ENCODE data around the gene ZBTB25.

Gene ZBTB25

GRCh38 chr14:64504897-64505794, 1.5 kb upstream of the ZBTB25 start:
- Histone ChIP-seq H3K9me3 (ENCODE audit: control insufficient read depth, insufficient read depth, low read length) (no peaks in the 10 kb centered on the region), H3K9ac (ENCODE audit: low read depth, low read length) (peak overlapping the region; percentile 68), H3K4me1 (ENCODE audit: insufficient read depth, low read length) (peaks cover 21% of the 10 kb centered on the region), H3K36me3 (ENCODE audit: insufficient read depth, low read length) (no peaks in the 10 kb centered on the region)

- Histone ChIP-seq H3K36me3 (ENCODE audit: insufficient read depth, low read length) (no peaks in the 10 kb centered on the region), H3K4me1 (ENCODE audit: insufficient read depth, low read length) (peaks cover 21% of the 10 kb centered on the region), H3K9me3 (ENCODE audit: control insufficient read depth, insufficient read depth, low read length) (no peaks in the 10 kb centered on the region)
These were observed 765 bp upstream of the ZBTB25 start, which contains the start of gene ZBTB1 for GRCh38 chr14:64504310-64504896. Gene ZBTB1 (plus strand): TSS chr14:64504770. CDS start chr14:64521505, 16,735 bp downstream.

GRCh38 chr14:64502887-64503433, 678 bp downstream of the ZBTB25 start:
- H3K36me3 ChIP-seq (ENCODE audit: insufficient read depth, low read length), result no peaks in the 10 kb centered on the region
- H3K9me3 ChIP-seq (ENCODE audit: control insufficient read depth, insufficient read depth, low read length), result no peaks in the 10 kb centered on the region
- peak overlapping the region; percentile 68 for H3K9ac ChIP-seq (ENCODE audit: low read depth, low read length)
- H3K4me1 ChIP-seq (ENCODE audit: insufficient read depth, low read length), result peaks cover 17% of the 10 kb centered on the region; the same call in 1 of the 2 replicates

More at GRCh38 chr14:64504310-64504896, 765 bp upstream of the ZBTB25 start, which contains the start of gene ZBTB1:
- peak within 1 kb of the TSS; percentile 68 for H3K9ac ChIP-seq (ENCODE audit: low read depth, low read length)

DNA sequence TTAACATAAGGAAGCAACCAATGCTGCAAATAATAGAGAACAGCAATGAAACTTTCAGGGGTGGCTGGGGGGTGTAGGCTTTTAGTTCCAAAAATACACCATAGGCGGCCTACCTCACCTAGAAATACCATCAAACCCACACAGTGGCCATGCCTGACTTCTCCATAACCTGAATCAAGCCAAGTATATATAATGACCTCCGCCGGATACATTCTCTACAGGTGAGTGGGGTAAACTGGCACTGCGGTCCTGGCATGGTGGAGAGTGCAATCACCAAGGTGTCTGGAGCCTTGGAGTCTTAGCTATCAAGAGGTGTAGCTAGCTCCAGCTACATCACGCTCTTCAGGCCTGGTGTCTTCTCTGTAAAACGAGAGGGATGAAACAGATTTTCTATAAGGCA, 1.2 kb downstream of the ZBTB25 start:
- H3K9me3 ChIP-seq (ENCODE audit: control insufficient read depth, insufficient read depth, low read length), result no peaks in the 10 kb centered on the region
- H3K36me3 ChIP-seq (ENCODE audit: insufficient read depth, low read length), result no peaks in the 10 kb centered on the region
- peak overlapping the region; percentile 68 for H3K9ac ChIP-seq (ENCODE audit: low read depth, low read length)
- H3K4me1 ChIP-seq (ENCODE audit: insufficient read depth, low read length), result peaks cover 17% of the 10 kb centered on the region; the same call in 1 of the 2 replicates

DNA sequence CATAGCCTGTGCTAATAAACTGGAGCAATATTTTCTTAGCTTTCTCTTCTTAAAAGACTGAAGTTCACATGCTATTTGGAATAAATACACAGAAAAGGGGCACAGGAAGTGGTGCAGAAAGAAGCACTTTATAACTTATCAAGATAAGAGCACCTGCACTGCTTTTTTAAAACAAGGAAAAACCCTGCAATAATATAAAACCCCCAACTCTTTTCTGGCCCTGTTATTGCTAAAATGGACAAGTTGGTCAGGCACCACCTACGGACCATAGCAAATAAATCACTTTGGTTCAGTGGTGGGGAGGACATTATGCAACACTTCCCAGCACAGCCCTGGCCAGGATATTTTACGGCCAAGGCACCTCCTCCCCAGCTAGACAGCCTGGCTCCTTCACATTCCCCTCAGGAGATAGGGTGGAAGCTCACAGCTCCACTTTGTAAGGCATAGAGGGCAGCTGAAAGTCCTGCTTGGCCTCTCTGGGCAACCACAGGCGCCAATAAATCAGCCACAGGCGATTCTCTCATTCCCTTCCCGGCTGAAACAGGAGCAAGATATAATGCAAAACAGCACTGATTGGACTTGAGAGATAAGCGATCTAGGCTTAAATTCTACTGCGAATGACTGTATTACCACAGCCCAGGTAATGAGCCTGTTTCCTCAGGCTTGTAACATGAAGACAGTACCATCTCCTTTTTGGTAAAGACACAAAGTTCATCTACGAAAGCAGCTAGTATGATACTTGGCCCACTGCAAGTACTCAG, 2.0 kb downstream of the ZBTB25 start:
- H3K4me1 ChIP-seq (ENCODE audit: insufficient read depth, low read length), result peaks cover 12% of the 10 kb centered on the region; the same call in 1 of the 2 replicates
- H3K9ac ChIP-seq (ENCODE audit: low read depth, low read length), result no peak overlapping the region
- H3K36me3 ChIP-seq (ENCODE audit: insufficient read depth, low read length), result no peaks in the 10 kb centered on the region
- H3K9me3 ChIP-seq (ENCODE audit: control insufficient read depth, insufficient read depth, low read length), result no peaks in the 10 kb centered on the region

GRCh38 chr14:64500088-64500487, 3.5 kb downstream of the ZBTB25 start:
- H3K4me1 ChIP-seq (ENCODE audit: insufficient read depth, low read length), result peaks cover 11% of the 10 kb centered on the region; the same call in 1 of the 2 replicates
- H3K9ac ChIP-seq (ENCODE audit: low read depth, low read length), result no peak overlapping the region
- no peaks in the 10 kb centered on the region for H3K9me3 ChIP-seq (ENCODE audit: control insufficient read depth, insufficient read depth, low read length)
- H3K36me3 ChIP-seq (ENCODE audit: insufficient read depth, low read length), result no peaks in the 10 kb centered on the region

DNA sequence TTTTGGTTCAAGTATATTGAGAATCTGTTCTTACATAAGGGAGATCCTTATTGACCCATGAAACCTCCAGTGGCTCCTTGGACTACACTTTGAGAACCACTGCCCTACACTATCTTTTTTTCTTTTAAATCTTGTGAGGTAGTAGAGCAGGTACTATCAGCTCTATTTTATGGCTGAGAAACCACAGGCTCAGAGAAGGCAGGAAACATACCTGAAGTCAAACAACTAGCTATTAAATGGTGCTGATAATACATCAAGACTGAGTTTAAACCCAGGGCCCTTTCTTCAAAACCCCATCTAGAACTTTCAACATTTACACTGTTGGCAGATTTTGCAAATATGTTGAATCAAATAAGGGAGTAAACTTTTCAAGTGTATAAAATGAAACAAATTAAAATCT, 6.9 kb downstream of the ZBTB25 start:
- Histone ChIP-seq H3K9me3 (ENCODE audit: control insufficient read depth, insufficient read depth, low read length) (no peaks in the 10 kb centered on the region), H3K4me1 (ENCODE audit: insufficient read depth, low read length) (peaks cover 1% of the 10 kb centered on the region; the same call in 1 of the 2 replicates), H3K9ac (ENCODE audit: low read depth, low read length) (no peak overlapping the region), H3K36me3 (ENCODE audit: insufficient read depth, low read length) (no peaks in the 10 kb centered on the region)

DNA sequence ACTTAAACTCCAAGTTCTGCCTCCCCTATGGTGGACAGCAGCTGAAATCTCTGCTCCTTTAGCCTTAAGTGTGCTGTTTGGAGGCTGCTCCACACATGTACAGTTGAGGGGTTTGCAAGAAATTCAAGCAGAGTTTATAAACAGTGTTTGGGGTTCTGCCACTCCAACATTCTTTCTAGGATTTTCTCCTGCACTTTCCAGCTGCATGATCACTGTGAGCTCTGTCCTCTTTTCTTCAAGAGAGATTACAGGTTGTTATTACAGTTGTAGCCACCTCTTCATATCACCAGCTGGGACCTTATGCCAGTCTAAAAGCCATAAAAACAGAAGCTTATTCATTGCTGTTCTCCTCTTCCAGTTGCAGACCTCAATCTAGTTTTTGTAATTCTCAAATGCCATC, 8.4 kb downstream of the ZBTB25 start:
- Histone ChIP-seq H3K4me1 (ENCODE audit: insufficient read depth, low read length) (no peaks in the 10 kb centered on the region), H3K9me3 (ENCODE audit: control insufficient read depth, insufficient read depth, low read length) (no peaks in the 10 kb centered on the region), H3K9ac (ENCODE audit: low read depth, low read length) (no peak overlapping the region), H3K36me3 (ENCODE audit: insufficient read depth, low read length) (no peaks in the 10 kb centered on the region)

- H3K4me1 ChIP-seq (ENCODE audit: insufficient read depth, low read length), result no peaks in the 10 kb centered on the region
- H3K36me3 ChIP-seq (ENCODE audit: insufficient read depth, low read length), result no peaks in the 10 kb centered on the region
- no peak overlapping the region for H3K9ac ChIP-seq (ENCODE audit: low read depth, low read length)
- no peaks in the 10 kb centered on the region for H3K9me3 ChIP-seq (ENCODE audit: control insufficient read depth, insufficient read depth, low read length)
These were observed 10.2 kb downstream of the ZBTB25 start for GRCh38 chr14:64493455-64493854.

DNA sequence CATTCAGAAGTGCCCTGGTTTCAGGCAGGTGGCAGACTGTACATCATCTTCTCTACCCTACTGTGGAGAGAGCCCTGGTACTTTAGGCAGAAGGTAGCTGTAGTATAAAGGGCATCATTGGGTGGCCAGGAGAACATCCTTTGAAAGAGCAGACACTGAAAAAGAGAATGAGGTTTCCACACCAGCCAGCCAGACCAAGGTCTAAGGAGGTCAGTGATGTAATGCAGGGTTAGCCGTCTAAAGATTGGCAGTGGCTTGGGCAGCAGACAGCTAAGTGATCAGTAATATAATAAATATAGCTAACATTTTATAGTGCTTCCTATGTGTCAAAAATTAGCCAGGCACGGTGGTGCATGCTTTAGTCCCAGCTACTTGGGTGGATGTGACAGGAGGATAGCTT, 12.0 kb downstream of the ZBTB25 start:
- H3K9ac ChIP-seq (ENCODE audit: low read depth, low read length), result no peak overlapping the region
- no peaks in the 10 kb centered on the region for H3K36me3 ChIP-seq (ENCODE audit: insufficient read depth, low read length)
- no peaks in the 10 kb centered on the region for H3K4me1 ChIP-seq (ENCODE audit: insufficient read depth, low read length)
- H3K9me3 ChIP-seq (ENCODE audit: control insufficient read depth, insufficient read depth, low read length), result no peaks in the 10 kb centered on the region

GRCh38 chr14:64488590-64489099, 15.0 kb downstream of the ZBTB25 start:
- Histone ChIP-seq H3K9ac (ENCODE audit: low read depth, low read length) (no peak overlapping the region), H3K36me3 (ENCODE audit: insufficient read depth, low read length) (no peaks in the 10 kb centered on the region), H3K4me1 (ENCODE audit: insufficient read depth, low read length) (no peaks in the 10 kb centered on the region), H3K9me3 (ENCODE audit: control insufficient read depth, insufficient read depth, low read length) (no peaks in the 10 kb centered on the region)

DNA sequence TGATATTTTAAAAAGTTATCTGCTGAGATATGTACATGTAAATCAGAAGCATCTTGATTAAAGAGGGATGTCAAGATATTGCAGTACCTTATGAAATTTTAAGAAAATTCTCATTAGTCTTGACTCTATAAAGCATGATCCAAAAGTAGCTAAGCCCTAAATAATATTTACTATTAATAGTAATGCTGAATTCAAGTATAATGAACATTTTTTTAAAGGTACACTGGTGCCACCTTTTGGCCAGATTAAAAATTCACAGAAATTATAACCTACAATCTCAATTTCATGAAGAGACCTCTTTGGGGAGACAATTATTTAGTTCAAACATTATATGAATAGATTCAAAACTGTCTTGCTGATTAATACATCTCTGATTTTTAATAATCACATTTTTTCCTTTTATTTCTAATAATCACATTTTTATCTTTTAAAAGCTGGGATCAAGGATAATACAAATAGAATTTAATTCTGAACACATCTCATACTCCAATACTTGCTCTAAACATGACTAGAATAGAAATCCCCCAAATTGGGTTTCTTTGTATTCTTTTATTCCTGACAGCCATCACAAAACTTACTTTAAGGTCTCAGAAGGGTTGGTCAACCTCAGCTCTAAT, 24.9 kb downstream of the ZBTB25 start:
- Histone ChIP-seq H3K9me3 (ENCODE audit: control insufficient read depth, insufficient read depth, low read length) (no peaks in the 10 kb centered on the region), H3K9ac (ENCODE audit: low read depth, low read length) (no peak overlapping the region), H3K36me3 (ENCODE audit: insufficient read depth, low read length) (no peaks in the 10 kb centered on the region), H3K4me1 (ENCODE audit: insufficient read depth, low read length) (0 out of 2 replicates have a peak, but pooled peaks cover 4% of the 10 kb centered on the region)

- Histone ChIP-seq H3K4me1 (ENCODE audit: insufficient read depth, low read length) (0 out of 2 replicates have a peak, but pooled peaks cover 4% of the 10 kb centered on the region), H3K9ac (ENCODE audit: low read depth, low read length) (no peak overlapping the region), H3K9me3 (ENCODE audit: control insufficient read depth, insufficient read depth, low read length) (no peaks in the 10 kb centered on the region), H3K36me3 (ENCODE audit: insufficient read depth, low read length) (no peaks in the 10 kb centered on the region)
These were observed 27.2 kb downstream of the ZBTB25 start for GRCh38 chr14:64476438-64476837.

Measured in ES-I3 (cell line).